ENCODE results near the gene IL17F.
"Not testable (repeated sequence)": the region's sequence is repeated elsewhere in the genome, so short reads cannot be mapped to it uniquely, and the experiment has no call there.

The IL17F gene

DNA sequence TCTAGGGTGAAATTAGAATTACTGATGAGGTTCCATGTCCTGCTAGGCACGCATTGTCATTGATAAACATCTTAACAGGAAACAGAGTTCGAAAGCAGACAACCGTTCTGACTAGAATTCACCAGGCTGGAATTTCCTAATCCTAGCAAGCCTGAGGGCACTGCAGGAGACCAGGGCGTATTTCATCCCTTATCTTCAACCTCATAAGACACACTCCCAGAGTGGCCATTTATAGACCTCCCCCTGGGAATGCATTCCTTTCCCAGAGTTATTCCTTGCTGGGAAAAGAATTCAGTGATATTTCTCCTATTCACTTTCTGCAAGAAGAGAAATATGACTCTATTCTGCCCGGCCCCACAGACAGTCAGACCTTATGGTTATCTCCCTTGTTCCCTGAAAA, 44.2 kb downstream of the IL17F start:
- H3K36me3 ChIP-seq (replicated peaks); H3K4me3 ChIP-seq; H3K9me3 ChIP-seq; in situ Hi-C loops (cut with MboI; ENCODE audit: low sequenced_read_pairs); H3K4me1 ChIP-seq; H3K27me3 ChIP-seq (ENCODE audit: low read depth); DNase-seq (ENCODE audit: low spot score in 2 of 2): not testable (repeated sequence)

DNA sequence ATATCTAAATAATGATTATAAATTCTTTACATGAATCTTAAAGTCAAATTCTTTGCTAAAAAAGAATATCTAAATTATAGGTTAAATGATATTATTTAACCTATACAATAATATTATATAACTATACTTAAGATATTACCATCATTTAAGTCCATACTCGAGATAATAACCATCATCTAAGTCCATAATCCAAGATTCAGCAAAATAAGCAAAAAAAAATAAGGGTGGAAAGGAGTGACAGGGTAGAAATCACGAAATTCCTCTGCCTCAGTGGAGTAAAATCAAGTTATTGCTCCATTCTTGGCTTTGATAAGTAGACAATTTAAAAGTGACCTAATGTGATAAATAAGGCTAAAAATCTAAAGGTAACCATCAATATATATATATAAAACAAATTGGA, 48.4 kb downstream of the IL17F start:
- H3K4me3 ChIP-seq = no peak overlapping the region
- DNase-seq (ENCODE audit: low spot score in 2 of 2) = no peak
- no peaks in the 10 kb centered on the region for H3K4me1 ChIP-seq
- H3K9me3 ChIP-seq = no peaks in the 10 kb centered on the region
- H3K36me3 ChIP-seq (replicated peaks) = no peaks in the 10 kb centered on the region
- in situ Hi-C loops (cut with MboI; ENCODE audit: low sequenced_read_pairs) = no loop called here
- H3K27me3 ChIP-seq (ENCODE audit: low read depth) = no peaks in the 10 kb centered on the region

GRCh38 chr6:52191824-52192223, 52.5 kb downstream of the IL17F start:
- H3K36me3 ChIP-seq (replicated peaks) = no peaks in the 10 kb centered on the region
- in situ Hi-C loops (cut with MboI; ENCODE audit: low sequenced_read_pairs) = no loop called here
- DNase-seq (ENCODE audit: low spot score in 2 of 2) = no peak
- no peak overlapping the region for H3K4me3 ChIP-seq
- no peaks in the 10 kb centered on the region for H3K9me3 ChIP-seq
- H3K27me3 ChIP-seq (ENCODE audit: low read depth) = peaks cover 3% of the 10 kb centered on the region; the same call in 1 of the 2 replicates
- H3K4me1 ChIP-seq = no peaks in the 10 kb centered on the region

DNA sequence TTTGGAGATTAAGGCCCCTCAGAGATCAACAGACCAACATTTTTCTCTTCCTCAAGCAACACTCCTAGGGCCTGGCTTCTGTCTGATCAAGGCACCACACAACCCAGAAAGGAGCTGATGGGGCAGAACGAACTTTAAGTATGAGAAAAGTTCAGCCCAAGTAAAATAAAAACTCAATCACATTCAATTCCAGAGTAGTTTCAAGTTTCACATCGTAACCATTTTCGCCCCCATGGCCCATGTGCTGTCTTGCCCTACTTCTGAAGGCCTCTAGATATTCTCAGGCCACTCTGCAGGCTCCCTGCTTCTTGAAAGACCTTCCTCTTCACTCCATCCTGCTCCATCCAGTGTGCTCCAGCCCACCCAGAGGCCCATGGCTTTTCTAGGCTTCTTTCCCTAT, 53.9 kb downstream of the IL17F start:
- no peak for DNase-seq (ENCODE audit: low spot score in 2 of 2)
- Histone ChIP-seq H3K4me3 (no peak overlapping the region), H3K36me3 (replicated peaks) (no peaks in the 10 kb centered on the region), H3K4me1 (no peaks in the 10 kb centered on the region), H3K27me3 (ENCODE audit: low read depth) (peaks cover 3% of the 10 kb centered on the region; the same call in 1 of the 2 replicates), H3K9me3 (no peaks in the 10 kb centered on the region)
- in situ Hi-C loops (cut with MboI; ENCODE audit: low sequenced_read_pairs) = no loop called here

GRCh38 chr6:52189974-52190373, 54.3 kb downstream of the IL17F start:
- DNase-seq (ENCODE audit: low spot score in 2 of 2) = no peak
- peaks cover 3% of the 10 kb centered on the region; the same call in 1 of the 2 replicates for H3K27me3 ChIP-seq (ENCODE audit: low read depth)
- no peaks in the 10 kb centered on the region for H3K36me3 ChIP-seq (replicated peaks)
- H3K4me1 ChIP-seq = no peaks in the 10 kb centered on the region
- H3K9me3 ChIP-seq = no peaks in the 10 kb centered on the region
- in situ Hi-C loops (cut with MboI; ENCODE audit: low sequenced_read_pairs) = no loop called here
- no peak overlapping the region for H3K4me3 ChIP-seq

- H3K4me3 ChIP-seq = no peak overlapping the region
- DNase-seq (ENCODE audit: low spot score in 2 of 2) = no peak
- H3K9me3 ChIP-seq = no peaks in the 10 kb centered on the region
- H3K36me3 ChIP-seq (replicated peaks) = no peaks in the 10 kb centered on the region
- H3K27me3 ChIP-seq (ENCODE audit: low read depth) = peaks cover 3% of the 10 kb centered on the region; the same call in 1 of the 2 replicates
- H3K4me1 ChIP-seq = no peaks in the 10 kb centered on the region
- in situ Hi-C loops (cut with MboI; ENCODE audit: low sequenced_read_pairs) = no loop called here
Measured at GRCh38 chr6:52187098-52187497, 57.2 kb downstream of the IL17F start.

Measured in HAP-1 (cell line).